Hematopoietic multipotent progenitor cell treated with erythropoietin and hydrocortisone succinate and interleukin-3 and kit ligand, for 17 days (in vitro differentiated cells): ENCODE measurements around the gene TNS4.

Source experiments
- DNase-seq: peaks from one replicate; pipeline ENCODE4 v3.0.0-alpha.2; 2015; ENCODE audit warnings: low spot score

TNS4 gene

GRCh38 chr17:40536295-40537171 lies 35.1 kb upstream of the TNS4 start:
- no peak for DNase-seq

GRCh38 chr17:40535924-40536294 lies 34.5 kb upstream of the TNS4 start:
- no peak for DNase-seq

GRCh38 chr17:40535438-40535837 lies 34.0 kb upstream of the TNS4 start:
- DNase-seq: no peak

- DNase-seq: no peak
Measured at GRCh38 chr17:40534371-40535189, 33.2 kb upstream of the TNS4 start.

- DNase-seq: no peak
Measured at GRCh38 chr17:40533896-40534295, 32.5 kb upstream of the TNS4 start.

- DNase-seq: no peak
Measured at GRCh38 chr17:40532520-40533253, 31.3 kb upstream of the TNS4 start.

GRCh38 chr17:40531051-40531991 lies 29.9 kb upstream of the TNS4 start:
- DNase-seq: no peak

- DNase-seq: no peak
Measured at GRCh38 chr17:40530531-40530994, 29.1 kb upstream of the TNS4 start.

- DNase-seq: no peak
Measured at GRCh38 chr17:40529991-40530390, 28.6 kb upstream of the TNS4 start.

- no peak for DNase-seq
Measured at GRCh38 chr17:40528692-40529417, 27.4 kb upstream of the TNS4 start.

GRCh38 chr17:40526668-40527067 lies 25.2 kb upstream of the TNS4 start:
- DNase-seq: no peak

- DNase-seq: no peak
Measured at GRCh38 chr17:40525294-40525693, 23.9 kb upstream of the TNS4 start.

GRCh38 chr17:40524243-40524965 lies 23.0 kb upstream of the TNS4 start:
- DNase-seq: no peak

- no peak for DNase-seq
Measured at GRCh38 chr17:40522961-40523310, 21.5 kb upstream of the TNS4 start.

GRCh38 chr17:40522250-40522960 lies 21.0 kb upstream of the TNS4 start:
- no peak for DNase-seq

GRCh38 chr17:40520991-40521453 lies 19.6 kb upstream of the TNS4 start:
- DNase-seq: no peak

- DNase-seq: no peak
Measured at GRCh38 chr17:40519089-40519775, 17.8 kb upstream of the TNS4 start.

- DNase-seq: no peak
Measured at GRCh38 chr17:40518401-40519088, 17.1 kb upstream of the TNS4 start.
